Memory B cell (primary cell): ENCODE results near the gene KRT9.

Source experiments
- ATAC-seq: fragments of 150-1000 bp; cut with Tn5 transposase; 2 replicates; pipeline ENCODE4 v1.10.0; 2021; ENCODE audit warnings: low read depth, mild to moderate bottlenecking, moderate library complexity
- DNase-seq, 2 donors: peaks; one replicate each; pipeline ENCODE4 v3.0.0; 2022; ENCODE audit warnings: low spot score in 2 of 2
- H3K27ac Mint-ChIP-seq: one replicate; pipeline ENCODE4 v1.8.0; 2022; ENCODE audit warnings: mild to moderate bottlenecking, moderate library complexity, mixed read lengths
- H3K27me3 Mint-ChIP-seq: one replicate; pipeline ENCODE4 v1.8.0; 2022; ENCODE audit warnings: mixed read lengths
- H3K36me3 Mint-ChIP-seq: one replicate; pipeline ENCODE4 v1.8.0; 2022; ENCODE audit warnings: mild to moderate bottlenecking, mixed read lengths
- H3K4me1 Mint-ChIP-seq: one replicate; pipeline ENCODE4 v1.8.0; 2022; ENCODE audit warnings: mixed read lengths
- H3K4me3 Mint-ChIP-seq: one replicate; pipeline ENCODE4 v1.8.0; 2022; ENCODE audit warnings: mild to moderate bottlenecking, moderate library complexity, mixed read lengths
- H3K9me3 Mint-ChIP-seq: one replicate; pipeline ENCODE4 v1.8.0; 2022; ENCODE audit warnings: mixed read lengths

KRT9 gene

DNA sequence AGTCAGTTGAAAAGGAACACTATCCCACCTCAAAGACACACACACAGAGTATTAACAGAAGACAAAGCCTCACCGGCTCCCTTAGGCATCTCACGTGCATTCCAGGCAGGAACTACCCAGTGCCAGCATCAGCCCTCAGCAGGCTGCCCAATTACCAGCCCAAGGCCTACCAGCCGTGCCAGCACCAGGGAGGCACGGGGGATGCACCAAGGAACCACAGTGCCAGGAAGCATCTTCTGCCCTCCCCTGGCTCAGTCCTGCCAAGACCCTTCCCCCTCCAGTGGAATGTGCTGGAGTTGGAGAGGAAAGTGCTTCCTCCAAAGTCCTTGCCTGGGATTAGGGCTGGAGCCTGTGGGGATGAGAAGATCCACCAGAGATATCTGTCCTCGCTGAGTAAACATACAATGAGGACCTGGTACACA lies 32.8 kb downstream of the KRT9 start:
- Mint-ChIP-seq H3K27me3 (peaks cover 18% of the 10 kb centered on the region), H3K9me3 (no peaks in the 10 kb centered on the region), H3K36me3 (no peaks in the 10 kb centered on the region), H3K27ac (no peak overlapping the region), H3K4me3 (no peak overlapping the region), H3K4me1 (no peaks in the 10 kb centered on the region)
- DNase-seq (no peak), ATAC-seq (no peak)

DNA sequence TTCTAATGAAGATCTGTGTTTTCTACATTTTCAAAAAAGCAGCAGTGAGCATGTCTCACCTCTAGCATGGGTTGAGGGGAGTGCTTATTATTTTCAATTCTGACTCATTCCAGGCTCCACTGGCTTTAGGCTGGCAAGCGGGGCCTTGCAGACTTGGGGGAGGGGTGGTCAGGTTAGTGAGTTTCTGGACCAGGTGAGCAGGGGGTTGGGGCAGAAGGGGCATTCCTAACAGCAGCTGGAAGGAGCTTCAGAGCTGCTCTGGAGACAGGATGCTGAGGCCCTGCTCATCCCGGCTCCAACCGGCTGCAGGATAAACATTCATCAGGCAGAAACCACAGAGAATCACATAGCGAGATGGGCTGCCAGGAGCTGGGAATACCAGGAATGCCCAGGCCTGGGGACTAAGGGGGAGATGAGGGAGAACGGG lies 33.3 kb downstream of the KRT9 start:
- Mint-ChIP-seq H3K36me3 (no peaks in the 10 kb centered on the region), H3K4me3 (no peak overlapping the region), H3K4me1 (no peaks in the 10 kb centered on the region), H3K27me3 (peaks cover 21% of the 10 kb centered on the region), H3K27ac (no peak overlapping the region), H3K9me3 (no peaks in the 10 kb centered on the region)
- ATAC-seq (no peak), DNase-seq (no peak)

DNA sequence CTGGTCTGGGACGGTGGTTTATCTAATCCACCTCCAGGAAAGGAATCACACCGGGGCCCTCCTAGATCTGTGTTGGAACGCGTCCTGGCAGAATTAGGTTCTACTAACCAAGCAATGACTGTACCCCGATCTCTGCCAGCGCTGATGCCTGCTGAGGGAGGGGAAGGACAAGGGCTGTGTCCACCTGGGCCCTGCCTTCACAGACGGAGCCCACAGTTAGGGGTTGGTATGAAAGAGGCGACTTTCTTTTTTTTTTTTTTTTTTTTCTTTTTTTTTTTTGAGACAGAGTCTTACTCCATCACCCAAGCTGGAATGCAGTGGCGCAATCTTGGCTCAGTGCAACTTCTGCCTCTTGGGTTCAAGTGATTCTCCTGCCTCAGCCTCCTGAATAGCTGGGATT lies 33.9 kb downstream of the KRT9 start:
- no peaks in the 10 kb centered on the region for H3K4me1 Mint-ChIP-seq
- H3K9me3 Mint-ChIP-seq, result peaks cover under 1% of the 10 kb centered on the region
- H3K36me3 Mint-ChIP-seq, result peaks cover under 1% of the 10 kb centered on the region
- ATAC-seq, result no peak
- DNase-seq, result no peak
- H3K4me3 Mint-ChIP-seq, result no peak overlapping the region
- no peak overlapping the region for H3K27ac Mint-ChIP-seq
- H3K27me3 Mint-ChIP-seq, result peaks cover 23% of the 10 kb centered on the region

DNA sequence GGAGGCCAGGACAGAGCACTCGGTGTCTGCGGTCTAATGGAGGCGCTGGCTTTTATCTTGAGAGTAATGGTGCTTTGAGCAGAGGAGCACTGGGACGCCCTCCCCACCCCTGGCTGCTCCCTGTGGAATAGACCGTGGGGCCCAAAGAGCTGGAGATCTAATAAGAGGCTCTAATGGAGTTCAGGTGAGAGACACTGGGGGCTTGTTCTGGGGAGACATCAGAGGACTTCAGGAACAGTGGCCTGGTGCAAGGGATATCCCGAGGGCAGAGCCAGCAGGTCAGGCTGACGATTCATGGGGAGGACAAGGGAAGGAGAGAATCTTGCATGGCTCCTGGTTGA lies 34.3 kb downstream of the KRT9 start:
- Mint-ChIP-seq H3K27me3 (peaks cover 25% of the 10 kb centered on the region), H3K9me3 (peaks cover 1% of the 10 kb centered on the region), H3K36me3 (peaks cover 1% of the 10 kb centered on the region), H3K4me1 (no peaks in the 10 kb centered on the region), H3K27ac (no peak overlapping the region), H3K4me3 (no peak overlapping the region)
- DNase-seq, result no peak
- ATAC-seq, result no peak

DNA sequence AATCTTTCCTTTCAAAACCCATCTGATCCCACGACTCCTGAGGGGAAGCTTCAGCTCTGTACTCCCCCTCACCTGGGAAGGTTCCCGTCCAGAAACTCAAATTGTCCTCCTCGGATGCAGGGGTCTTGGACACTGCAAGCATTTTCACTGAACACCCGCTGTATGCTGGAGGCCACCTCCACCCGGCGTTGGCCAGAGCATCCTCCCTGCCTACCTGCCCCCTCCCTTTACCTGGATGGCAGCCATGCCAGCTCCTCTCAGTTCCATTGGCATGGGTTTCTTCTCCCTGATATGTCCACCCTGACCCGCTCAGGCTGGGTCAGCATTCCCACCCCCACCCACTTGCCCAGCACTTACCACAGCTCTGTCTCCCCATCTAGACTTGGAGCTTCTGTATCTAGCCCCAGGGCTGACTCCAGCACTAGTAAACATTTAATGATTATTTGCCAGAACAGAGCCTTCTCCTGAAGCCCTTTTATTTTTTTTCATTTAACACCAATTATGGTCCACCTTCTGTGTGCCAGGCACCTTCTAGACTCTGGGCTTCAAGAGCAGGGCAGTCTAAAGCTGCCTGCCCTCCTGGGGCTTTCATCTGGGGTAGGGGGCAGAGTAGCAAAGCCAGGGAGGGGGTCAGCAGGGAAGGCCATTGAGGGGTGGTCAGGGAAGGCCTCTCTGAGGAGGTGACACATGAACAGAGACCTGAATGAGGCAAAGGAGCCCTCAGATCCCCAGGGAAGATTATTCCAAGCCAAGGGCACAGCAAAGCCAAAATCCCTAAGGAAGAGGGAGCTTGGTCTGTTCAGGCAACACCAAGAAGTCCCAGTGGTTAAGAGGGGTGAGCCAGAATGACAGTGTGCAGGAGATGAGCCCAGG lies 34.9 kb downstream of the KRT9 start:
- Mint-ChIP-seq H3K27me3 (peaks cover 28% of the 10 kb centered on the region), H3K9me3 (peaks cover 1% of the 10 kb centered on the region), H3K4me1 (no peaks in the 10 kb centered on the region), H3K27ac (no peak overlapping the region), H3K36me3 (peaks cover 1% of the 10 kb centered on the region), H3K4me3 (no peak overlapping the region)
- no peak for DNase-seq
- ATAC-seq, result no peak

DNA sequence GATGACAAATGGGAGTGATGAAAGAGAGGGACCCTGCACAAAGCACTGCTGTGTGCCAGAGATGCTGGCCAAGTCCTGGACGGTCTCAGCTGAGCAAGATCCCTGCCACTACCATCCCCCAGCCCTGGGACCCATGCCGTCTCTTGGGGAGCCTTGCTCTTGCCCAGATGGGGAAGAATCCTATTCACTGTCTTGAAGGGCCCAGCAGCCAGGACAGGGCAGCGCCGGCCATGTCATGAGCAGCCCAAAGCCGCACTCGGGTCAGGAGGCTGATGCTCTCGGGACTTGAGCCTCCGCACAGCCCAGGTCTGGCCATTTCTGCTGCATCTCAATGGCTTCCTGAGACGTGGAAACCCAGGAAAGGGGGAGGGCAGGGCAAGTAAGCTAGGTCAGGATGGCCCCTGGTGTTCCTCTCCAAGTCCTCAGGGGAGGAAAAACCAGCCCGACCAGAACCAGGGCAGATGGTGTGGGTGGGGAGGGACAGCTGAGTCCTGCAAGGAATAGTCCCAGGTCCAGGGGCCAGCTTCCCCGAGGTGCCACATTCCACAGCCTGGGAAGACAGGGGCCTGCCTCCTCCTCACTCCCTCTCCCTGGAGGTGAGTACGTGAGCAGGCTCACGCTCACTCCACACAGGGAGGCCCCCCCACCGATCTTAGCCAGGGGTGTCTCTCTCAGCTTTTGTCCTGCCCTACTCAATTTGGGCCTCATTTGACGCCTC lies 35.9 kb downstream of the KRT9 start:
- H3K4me3 Mint-ChIP-seq, result no peak overlapping the region
- H3K27ac Mint-ChIP-seq, result no peak overlapping the region
- H3K36me3 Mint-ChIP-seq, result peaks cover 1% of the 10 kb centered on the region
- H3K27me3 Mint-ChIP-seq, result peaks cover 34% of the 10 kb centered on the region
- H3K4me1 Mint-ChIP-seq, result no peaks in the 10 kb centered on the region
- DNase-seq (no peak), ATAC-seq (no peak)
- H3K9me3 Mint-ChIP-seq, result peaks cover 1% of the 10 kb centered on the region

DNA sequence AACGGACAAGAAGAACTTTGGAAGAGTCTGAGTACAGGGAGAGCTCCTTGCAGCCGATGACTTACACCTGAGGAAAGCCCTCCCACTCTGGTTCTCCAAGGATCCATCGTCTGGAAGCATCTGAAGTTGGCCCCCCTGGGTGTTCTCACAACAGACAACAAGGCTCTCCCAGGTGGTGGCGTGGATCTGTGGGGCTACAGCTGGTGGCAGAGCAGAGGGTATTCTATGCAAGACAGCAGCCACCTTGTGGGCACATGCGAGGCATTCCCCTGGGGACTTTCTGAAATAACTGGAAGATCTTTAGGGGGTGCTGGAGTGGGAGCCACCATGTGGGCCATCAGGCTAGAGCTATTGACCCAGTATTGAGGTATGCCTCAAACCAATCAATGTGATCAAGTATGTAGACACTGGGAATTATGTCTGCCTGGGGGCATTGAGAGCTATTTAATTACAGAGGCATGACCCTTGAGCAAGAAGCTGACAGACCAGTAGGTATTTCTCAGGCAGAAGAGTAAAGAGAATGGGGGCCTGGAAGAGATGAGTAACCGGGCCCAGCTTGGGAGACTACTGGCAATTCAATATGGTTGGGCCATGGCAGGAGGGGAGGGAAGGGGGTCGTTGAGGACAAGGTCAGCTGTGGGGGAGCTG lies 36.8 kb downstream of the KRT9 start:
- H3K27me3 Mint-ChIP-seq, result peaks cover 34% of the 10 kb centered on the region
- H3K4me3 Mint-ChIP-seq, result no peak overlapping the region
- no peak for DNase-seq

DNA sequence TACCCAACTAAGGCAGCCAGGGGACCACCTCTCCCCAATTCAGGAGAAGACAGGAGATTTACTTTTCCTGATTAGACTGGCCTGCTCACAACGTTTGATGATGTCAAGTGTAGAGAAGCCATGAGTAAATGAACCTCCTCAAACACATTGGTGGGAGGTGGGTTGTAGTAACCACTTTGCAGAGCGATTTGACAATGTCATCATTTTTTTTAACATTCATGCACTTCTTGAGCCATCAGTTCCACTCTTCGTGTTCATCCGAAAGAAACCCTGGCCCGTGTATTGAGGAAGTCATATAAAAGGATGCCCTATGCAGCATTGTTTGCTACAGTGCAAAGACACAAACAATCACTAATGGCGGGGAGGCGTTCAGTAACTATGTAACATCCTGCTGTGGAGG lies 38.2 kb downstream of the KRT9 start:
- ATAC-seq, result no peak
- H3K4me1 Mint-ChIP-seq, result no peaks in the 10 kb centered on the region
- no peak overlapping the region for H3K27ac Mint-ChIP-seq
- H3K9me3 Mint-ChIP-seq, result peaks cover 1% of the 10 kb centered on the region
- DNase-seq, result no peak
- peaks cover 43% of the 10 kb centered on the region for H3K27me3 Mint-ChIP-seq
- H3K36me3 Mint-ChIP-seq, result peaks cover 1% of the 10 kb centered on the region
- H3K4me3 Mint-ChIP-seq, result no peak overlapping the region

More for the DNA sequence above, 36.8 kb downstream of the KRT9 start:
- ATAC-seq, result no peak
- Mint-ChIP-seq H3K4me1 (no peaks in the 10 kb centered on the region), H3K36me3 (peaks cover 1% of the 10 kb centered on the region), H3K27ac (no peak overlapping the region), H3K9me3 (peaks cover 1% of the 10 kb centered on the region)

DNA sequence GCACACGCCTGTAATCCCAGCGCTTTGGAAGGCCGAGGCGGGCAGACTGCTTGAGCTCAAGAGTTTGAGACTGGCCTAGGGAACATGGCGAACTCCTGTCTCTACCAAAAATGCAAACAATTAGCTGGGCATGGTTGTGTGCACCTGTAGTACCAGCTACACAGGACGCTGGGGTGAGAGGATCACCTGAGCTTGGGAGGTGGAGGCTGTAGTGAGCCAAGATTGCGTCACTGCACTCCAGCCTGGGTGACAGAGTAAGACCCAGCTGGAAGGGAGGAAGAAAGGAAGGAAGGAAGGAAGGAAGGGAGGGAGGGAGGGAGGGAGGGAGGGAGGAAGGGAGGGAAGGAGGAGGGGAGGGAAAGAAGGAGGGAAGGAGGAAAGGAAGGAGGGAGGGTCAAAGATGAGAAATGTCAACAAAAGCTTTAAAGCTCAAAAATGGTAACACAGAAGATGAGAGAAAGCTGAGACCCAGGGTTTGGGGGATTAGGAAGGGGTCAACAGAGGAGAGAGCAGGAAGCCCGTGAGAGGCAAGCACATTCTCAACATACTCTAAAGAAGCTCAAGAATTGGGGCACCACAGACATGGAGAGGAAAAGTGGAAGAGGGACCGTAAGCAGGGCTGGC lies 38.8 kb downstream of the KRT9 start:
- peaks cover 45% of the 10 kb centered on the region for H3K27me3 Mint-ChIP-seq
- H3K4me1 Mint-ChIP-seq, result peaks cover 2% of the 10 kb centered on the region
- no peak for ATAC-seq

DNA sequence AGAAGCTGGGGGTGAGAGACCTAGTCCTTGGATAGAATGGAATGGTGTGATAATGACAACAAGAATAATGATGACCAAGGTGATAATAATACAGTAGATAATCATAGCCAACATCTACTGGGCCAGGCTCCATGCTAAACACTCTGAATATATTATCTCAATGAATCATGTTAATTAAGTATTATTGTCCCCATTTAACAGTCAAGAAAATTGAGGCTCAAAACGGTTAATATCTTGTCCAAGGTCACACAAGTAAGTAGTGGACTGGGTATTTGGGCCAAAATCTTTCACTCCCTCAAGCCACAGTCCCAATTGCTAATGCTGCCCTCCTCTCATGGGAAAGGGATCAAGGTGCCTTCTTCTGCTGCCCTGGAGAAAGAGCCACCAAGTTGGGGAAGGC lies 39.9 kb downstream of the KRT9 start:
- H3K9me3 Mint-ChIP-seq, result peaks cover 1% of the 10 kb centered on the region
- H3K36me3 Mint-ChIP-seq, result peaks cover 1% of the 10 kb centered on the region
- peaks cover 43% of the 10 kb centered on the region for H3K27me3 Mint-ChIP-seq
- no peak overlapping the region for H3K27ac Mint-ChIP-seq
- ATAC-seq, result no peak
- peaks cover 4% of the 10 kb centered on the region for H3K4me1 Mint-ChIP-seq
- no peak overlapping the region for H3K4me3 Mint-ChIP-seq
- no peak for DNase-seq

More for the DNA sequence above, 38.8 kb downstream of the KRT9 start:
- peaks cover 1% of the 10 kb centered on the region for H3K9me3 Mint-ChIP-seq
- H3K27ac Mint-ChIP-seq, result no peak overlapping the region
- no peak overlapping the region for H3K4me3 Mint-ChIP-seq
- DNase-seq, result no peak
- H3K36me3 Mint-ChIP-seq, result peaks cover 1% of the 10 kb centered on the region

DNA sequence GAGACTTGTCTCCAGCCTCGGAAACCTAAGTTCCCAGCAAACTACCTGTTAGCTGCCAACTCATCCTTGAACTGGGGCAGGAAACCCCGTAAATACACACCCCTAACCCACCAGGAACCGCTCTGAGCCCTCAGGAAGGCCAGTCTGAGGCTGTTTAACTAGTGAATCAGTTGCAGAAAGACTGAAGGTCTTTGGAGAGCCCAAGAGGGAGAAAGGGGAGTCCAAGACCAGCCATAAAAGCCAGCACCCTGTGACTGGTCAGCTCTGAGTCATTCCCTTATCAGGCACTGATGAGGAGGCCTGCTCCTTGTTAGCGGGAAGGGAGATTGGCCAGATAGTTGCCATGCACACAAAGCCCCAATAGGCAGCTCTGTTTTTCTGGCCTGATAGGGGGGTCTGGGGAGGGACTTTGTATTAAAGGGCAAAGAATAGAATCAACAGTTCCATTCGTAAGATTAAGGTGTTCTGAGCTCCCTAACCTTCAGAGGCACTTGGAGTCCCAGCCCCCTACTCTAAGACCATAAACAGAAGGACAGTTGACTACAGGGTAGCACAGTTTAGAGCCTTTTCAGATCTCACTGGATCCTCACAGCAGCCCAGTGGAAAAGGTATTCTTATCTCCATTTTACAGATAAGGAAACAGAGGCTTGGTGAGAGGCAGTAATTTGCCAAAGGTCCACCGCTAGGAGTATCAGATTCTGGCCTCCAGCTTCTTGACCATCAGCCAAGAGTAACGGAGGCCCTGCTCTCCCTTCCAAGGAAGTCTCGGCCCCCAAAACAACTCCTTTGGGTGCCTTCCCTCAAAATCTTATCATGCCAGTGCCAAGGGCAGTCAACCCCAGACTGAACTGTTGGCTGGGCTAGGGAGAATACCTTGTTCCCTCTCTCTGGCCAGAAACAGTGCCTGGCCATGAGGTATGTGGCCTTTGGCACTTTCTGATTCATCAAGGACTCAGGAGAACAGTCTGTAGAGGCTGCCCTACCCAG lies 41.5 kb downstream of the KRT9 start:
- H3K4me3 Mint-ChIP-seq, result no peak overlapping the region
- H3K27ac Mint-ChIP-seq, result no peak overlapping the region
- peaks cover 1% of the 10 kb centered on the region for H3K9me3 Mint-ChIP-seq
- ATAC-seq, result no peak
- peaks cover 1% of the 10 kb centered on the region for H3K36me3 Mint-ChIP-seq
- peaks cover 39% of the 10 kb centered on the region for H3K27me3 Mint-ChIP-seq
- H3K4me1 Mint-ChIP-seq, result peaks cover 4% of the 10 kb centered on the region
- DNase-seq, result no peak

DNA sequence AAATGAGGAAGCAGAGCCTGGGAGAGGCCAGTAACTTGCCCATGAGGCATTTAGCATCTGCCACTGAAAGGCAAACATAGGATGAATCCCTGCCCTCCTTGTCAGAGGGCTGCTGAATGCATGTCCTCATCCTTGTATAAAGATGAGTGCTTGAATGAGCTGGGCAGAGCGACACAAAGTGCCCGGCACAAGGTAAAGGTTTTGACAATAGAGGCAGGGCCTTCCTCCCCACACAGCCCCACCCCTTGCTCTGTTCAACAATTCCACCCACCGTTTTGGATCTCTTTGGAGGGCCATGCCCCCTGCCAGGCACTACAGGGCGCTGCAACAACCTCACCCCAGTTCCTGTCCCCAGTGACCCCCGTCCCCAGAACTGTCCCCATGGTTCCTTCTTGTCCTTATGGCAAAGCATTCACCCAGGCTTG lies 42.4 kb downstream of the KRT9 start:
- no peak overlapping the region for H3K4me3 Mint-ChIP-seq
- H3K36me3 Mint-ChIP-seq, result peaks cover 1% of the 10 kb centered on the region
- no peak overlapping the region for H3K27ac Mint-ChIP-seq
- ATAC-seq, result no peak
- DNase-seq, result no peak
- peaks cover 4% of the 10 kb centered on the region for H3K4me1 Mint-ChIP-seq
- H3K9me3 Mint-ChIP-seq, result peaks cover 1% of the 10 kb centered on the region
- H3K27me3 Mint-ChIP-seq, result peaks cover 38% of the 10 kb centered on the region

DNA sequence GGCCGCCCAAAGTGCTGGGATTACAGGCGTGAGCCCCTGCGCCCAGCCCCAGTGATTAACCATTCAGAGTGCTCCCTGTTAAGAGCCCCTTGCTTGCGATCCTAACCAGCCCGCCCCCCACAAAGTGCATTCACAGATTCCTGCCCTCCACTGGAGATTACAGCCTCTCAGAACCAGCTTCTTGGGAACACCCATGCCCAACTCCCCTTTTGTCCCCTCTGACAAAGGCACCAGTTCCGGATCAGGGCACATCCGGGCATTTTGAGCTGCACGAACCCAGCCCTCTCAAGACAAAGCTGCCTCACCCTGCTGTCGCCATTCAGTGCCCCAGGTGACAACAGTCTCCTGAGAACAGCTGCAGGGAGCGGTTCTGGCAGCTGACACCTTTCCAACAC lies 42.9 kb downstream of the KRT9 start:
- ATAC-seq, result no peak
- peaks cover 4% of the 10 kb centered on the region for H3K4me1 Mint-ChIP-seq
- peaks cover 38% of the 10 kb centered on the region for H3K27me3 Mint-ChIP-seq
- H3K27ac Mint-ChIP-seq, result no peak overlapping the region
- peaks cover 1% of the 10 kb centered on the region for H3K36me3 Mint-ChIP-seq
- H3K4me3 Mint-ChIP-seq, result no peak overlapping the region
- DNase-seq, result no peak
- H3K9me3 Mint-ChIP-seq, result peaks cover 1% of the 10 kb centered on the region
